ENCODE measurements around the gene RANBP10.

DNA sequence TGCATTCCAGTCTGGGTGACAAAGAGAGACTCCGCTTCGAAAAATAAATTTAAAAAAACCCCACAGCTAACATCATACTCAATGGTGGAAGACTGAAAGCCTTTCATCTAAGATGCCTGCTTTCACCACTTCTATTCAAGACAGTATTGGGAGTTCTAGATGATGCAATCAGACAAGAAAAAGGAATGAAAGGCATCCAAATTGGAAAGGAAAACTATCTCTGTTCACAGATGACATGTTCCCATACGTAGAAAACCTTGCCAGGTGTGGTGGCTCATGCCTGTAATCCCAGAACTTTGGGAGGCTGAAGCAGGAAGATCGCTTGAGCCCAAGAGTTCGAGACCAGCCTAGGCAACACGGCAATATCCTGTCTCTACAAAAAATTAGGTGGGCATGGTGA lies 31.1 kb downstream of the RANBP10 start:
- TF ChIP-seq, protein P1, sequence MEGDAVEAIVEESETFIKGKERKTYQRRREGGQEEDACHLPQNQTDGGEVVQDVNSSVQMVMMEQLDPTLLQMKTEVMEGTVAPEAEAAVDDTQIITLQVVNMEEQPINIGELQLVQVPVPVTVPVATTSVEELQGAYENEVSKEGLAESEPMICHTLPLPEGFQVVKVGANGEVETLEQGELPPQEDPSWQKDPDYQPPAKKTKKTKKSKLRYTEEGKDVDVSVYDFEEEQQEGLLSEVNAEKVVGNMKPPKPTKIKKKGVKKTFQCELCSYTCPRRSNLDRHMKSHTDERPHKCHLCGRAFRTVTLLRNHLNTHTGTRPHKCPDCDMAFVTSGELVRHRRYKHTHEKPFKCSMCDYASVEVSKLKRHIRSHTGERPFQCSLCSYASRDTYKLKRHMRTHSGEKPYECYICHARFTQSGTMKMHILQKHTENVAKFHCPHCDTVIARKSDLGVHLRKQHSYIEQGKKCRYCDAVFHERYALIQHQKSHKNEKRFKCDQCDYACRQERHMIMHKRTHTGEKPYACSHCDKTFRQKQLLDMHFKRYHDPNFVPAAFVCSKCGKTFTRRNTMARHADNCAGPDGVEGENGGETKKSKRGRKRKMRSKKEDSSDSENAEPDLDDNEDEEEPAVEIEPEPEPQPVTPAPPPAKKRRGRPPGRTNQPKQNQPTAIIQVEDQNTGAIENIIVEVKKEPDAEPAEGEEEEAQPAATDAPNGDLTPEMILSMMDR (IDR thresholded peaks at IDR 0.05) = no peak
- no peak for TF ChIP-seq POLR2A (IDR thresholded peaks at IDR 0.05)

Data from testis (tissue), 2 donors.